Activated CD4-positive, alpha-beta T cell treated with anti-CD3 and anti-CD28 coated beads for 36 hours (primary cell): ENCODE results near the gene PLCB3. TPM values are rescaled to one million over a fixed set of nuclear protein-coding genes. Genes with fewer than 3 reads are reported as not detected.
A peak's percentile ranks its signal among the peaks of the same experiment; 100 is the strongest.

Experiments
- ATAC-seq: fragments of 200-7000 bp; cut with Tn5 transposase; one replicate; pipeline ENCODE4 v1.10.0; 2021; ENCODE audit warnings: mild to moderate bottlenecking, moderate library complexity
- CTCF ChIA-PET: fragments of 350-600 bp; sonication (Branson Sonifier 250); formaldehyde crosslinking; loops from one replicate; lab custom pipeline; 2021; ENCODE audit warnings: antibody characterized with exemption; lab: Charles Lee
- POLR2A ChIA-PET: fragments of 350-600 bp; sonication (Branson Sonifier 250); formaldehyde crosslinking; loops from one replicate; lab custom pipeline; 2021; ENCODE audit warnings: antibody characterized with exemption, inconsistent platforms; lab: Charles Lee
- DNase-seq: peaks from one replicate; pipeline ENCODE4 v3.0.0-alpha.2; 2020
- H3K27ac Mint-ChIP-seq: one replicate; pipeline ENCODE4 v1.8.0; 2021; ENCODE audit warnings: mixed read lengths
- H3K27me3 Mint-ChIP-seq: one replicate; pipeline ENCODE4 v1.8.0; 2021; ENCODE audit warnings: mixed read lengths
- H3K36me3 Mint-ChIP-seq: one replicate; pipeline ENCODE4 v1.8.0; 2021; ENCODE audit warnings: low read depth, mixed read lengths
- H3K4me1 Mint-ChIP-seq: one replicate; pipeline ENCODE4 v1.8.0; 2021; ENCODE audit warnings: mixed read lengths
- H3K4me3 Mint-ChIP-seq: one replicate; pipeline ENCODE4 v1.8.0; 2021; ENCODE audit warnings: mild to moderate bottlenecking, moderate library complexity, mixed read lengths
- H3K9me3 Mint-ChIP-seq: one replicate; pipeline ENCODE4 v1.8.0; 2021; ENCODE audit warnings: low read depth, mixed read lengths
- intact Hi-C, 2 experiments: fragments of 100-400 bp; cut with DNase I in 1 of 2; cut with micrococcal nuclease in 1 of 2; formaldehyde crosslinking; loops; one replicate each; pipeline versions ENCODE4 v1.14.2 to v1.15.1; 2022 to 2024; cut with DNase I, micrococcal nuclease
- total RNA-seq, 2 experiments: library from RNA; stranded (reverse); gene quantifications; one replicate each; pipeline ENCODE4 v1.2.3, GENCODE V29; 2021

Gene PLCB3
- total RNA-seq, 2 experiments from 2014 or later, result 9.0 to 10.9 TPM

DNA sequence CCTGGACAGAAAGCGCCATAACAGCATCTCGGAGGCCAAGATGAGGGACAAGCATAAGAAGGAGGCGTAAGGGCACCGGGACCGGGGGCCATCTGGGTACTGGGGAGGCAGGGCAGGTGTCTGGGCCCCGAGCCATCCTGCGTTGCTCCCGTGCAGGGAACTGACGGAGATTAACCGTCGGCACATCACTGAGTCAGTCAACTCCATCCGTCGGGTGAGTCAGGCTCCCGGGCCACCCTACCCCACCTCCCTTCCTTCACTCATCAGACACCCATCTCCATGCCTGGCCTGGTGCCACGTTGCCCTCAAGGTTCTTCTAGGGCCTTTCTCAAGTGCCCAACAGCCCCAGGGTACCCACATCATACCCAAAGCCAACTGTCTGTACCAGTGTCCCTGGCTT lies 15.0 kb downstream of the PLCB3 start:
- no peak overlapping the region for H3K4me3 Mint-ChIP-seq
- peaks cover 12% of the 10 kb centered on the region for H3K4me1 Mint-ChIP-seq
- POLR2A ChIA-PET, result no interaction called here
- no peaks in the 10 kb centered on the region for H3K27me3 Mint-ChIP-seq
- no peaks in the 10 kb centered on the region for H3K9me3 Mint-ChIP-seq
- CTCF ChIA-PET, result interaction anchor here (6.6 kb wide), 1 partner anchor 36 kb away, joined by 55 read pairs; the partner anchor contains the start of gene ESRRA
- peaks cover 11% of the 10 kb centered on the region for H3K36me3 Mint-ChIP-seq
- intact Hi-C loops, result no loop called here
- H3K27ac Mint-ChIP-seq, result no peak overlapping the region
- no peak for DNase-seq
- no peak for ATAC-seq

DNA sequence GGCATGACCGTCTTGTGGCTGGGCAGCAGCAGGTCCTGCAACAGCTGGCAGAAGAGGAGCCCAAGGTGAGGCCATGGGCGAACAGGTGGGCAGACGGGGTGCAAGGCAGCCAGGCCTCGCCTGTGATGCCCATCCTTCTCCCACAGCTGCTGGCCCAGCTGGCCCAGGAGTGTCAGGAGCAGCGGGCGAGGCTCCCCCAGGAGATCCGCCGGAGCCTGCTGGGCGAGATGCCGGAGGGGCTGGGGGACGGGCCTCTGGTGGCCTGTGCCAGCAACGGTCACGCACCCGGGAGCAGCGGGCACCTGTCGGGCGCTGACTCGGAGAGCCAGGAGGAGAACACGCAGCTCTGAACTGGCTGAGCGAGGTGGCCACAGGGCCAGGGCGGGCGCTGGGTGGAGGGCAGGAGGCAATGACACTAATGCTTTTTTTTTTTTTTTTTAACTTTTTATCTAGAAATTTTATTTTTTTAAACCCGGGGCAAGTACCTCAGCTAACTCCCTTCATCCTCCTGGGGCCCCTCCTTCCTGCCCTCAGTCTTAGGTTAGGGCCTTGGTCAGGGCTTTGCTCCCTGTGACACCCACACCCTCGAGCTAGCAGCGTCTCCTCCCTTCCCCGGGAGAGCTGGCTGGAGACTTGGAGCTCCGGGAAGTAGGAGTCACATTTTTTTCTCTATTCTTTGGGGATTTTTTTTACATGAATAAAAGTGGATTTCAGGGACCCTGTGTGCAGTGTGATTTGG lies 16.0 kb downstream of the PLCB3 start:
- Mint-ChIP-seq H3K27ac (no peak overlapping the region), H3K4me3 (no peak overlapping the region), H3K9me3 (no peaks in the 10 kb centered on the region), H3K36me3 (peaks cover 11% of the 10 kb centered on the region), H3K27me3 (no peaks in the 10 kb centered on the region), H3K4me1 (peaks cover 18% of the 10 kb centered on the region)
- no peak for ATAC-seq
- intact Hi-C loops, result no loop called here
- ChIA-PET CTCF (interaction anchor here (0.6 to 6.6 kb wide), 6 partner anchors 11 to 1254 kb away, joined by 3 to 55 read pairs (median 3); partner anchors contain the start of gene ESRRA), POLR2A (interaction anchor here (0.6 kb wide), 1 partner anchor 59 kb away, joined by 3 read pairs; no protein-coding TSS in a partner anchor)
- no peak for DNase-seq

DNA sequence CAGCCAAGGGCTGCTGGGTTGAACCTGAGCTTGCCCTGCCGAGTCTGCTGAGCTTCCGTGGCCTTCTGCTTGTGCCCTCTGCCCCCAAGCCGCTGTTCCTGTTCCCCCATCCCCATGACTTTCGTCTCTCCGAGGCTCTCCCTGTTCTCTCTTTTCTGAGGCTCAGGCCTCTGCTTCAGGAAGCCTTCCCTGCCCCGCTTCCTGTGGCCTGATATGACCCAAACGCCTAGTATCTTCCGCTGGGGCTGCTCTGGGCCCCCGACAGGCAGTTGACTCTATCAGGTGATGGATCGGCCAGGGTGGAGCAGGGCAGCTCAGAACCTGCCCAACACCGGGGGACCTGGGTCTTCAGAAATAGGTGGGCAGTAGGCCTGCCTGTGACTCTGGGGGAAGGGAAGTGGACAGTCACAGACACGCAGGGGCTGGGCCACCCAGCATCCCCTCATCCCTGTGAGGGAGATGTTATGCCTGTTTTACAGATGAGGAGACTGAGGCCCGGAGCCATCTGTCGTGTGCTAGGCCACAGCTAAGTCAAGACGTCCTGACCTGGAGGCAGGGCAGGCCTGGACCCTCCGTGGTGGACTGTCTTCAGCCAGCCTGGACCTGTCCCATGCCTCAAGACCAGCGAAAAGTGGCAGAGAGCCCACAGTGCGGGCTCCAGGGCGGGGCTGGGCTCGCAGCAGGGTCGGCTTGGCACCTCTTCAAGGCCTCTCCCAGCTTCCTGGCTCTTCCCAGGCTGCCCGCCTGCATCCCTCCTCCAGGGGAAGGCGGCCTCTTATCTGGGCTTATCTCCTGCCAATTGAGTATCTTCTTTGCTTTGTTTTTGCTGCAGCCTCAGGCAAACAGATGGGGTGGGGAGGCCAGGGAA lies 16.9 kb downstream of the PLCB3 start:
- ChIA-PET POLR2A (interaction anchor here (0.6 to 1.1 kb wide), 2 partner anchors 49 to 62 kb away, joined by 5 to 6 read pairs; partner anchors contain the start of genes FERMT3, PRDX5 and TRMT112), CTCF (interaction anchor here (0.6 to 6.6 kb wide), 11 partner anchors 12 to 620 kb away, joined by 3 to 55 read pairs (median 3); partner anchors contain the start of genes ESRRA, NUDT22, PRDX5 and TRPT1)
- H3K9me3 Mint-ChIP-seq, result no peaks in the 10 kb centered on the region
- peak overlapping the region; percentile 98 for H3K4me3 Mint-ChIP-seq
- peaks cover 10% of the 10 kb centered on the region for H3K36me3 Mint-ChIP-seq
- H3K4me1 Mint-ChIP-seq, result peaks cover 19% of the 10 kb centered on the region
- intact Hi-C loops, result no loop called here
- peak overlapping the region; percentile 96 for H3K27ac Mint-ChIP-seq
- no peaks in the 10 kb centered on the region for H3K27me3 Mint-ChIP-seq
- ATAC-seq (no peak), DNase-seq (no peak)

DNA sequence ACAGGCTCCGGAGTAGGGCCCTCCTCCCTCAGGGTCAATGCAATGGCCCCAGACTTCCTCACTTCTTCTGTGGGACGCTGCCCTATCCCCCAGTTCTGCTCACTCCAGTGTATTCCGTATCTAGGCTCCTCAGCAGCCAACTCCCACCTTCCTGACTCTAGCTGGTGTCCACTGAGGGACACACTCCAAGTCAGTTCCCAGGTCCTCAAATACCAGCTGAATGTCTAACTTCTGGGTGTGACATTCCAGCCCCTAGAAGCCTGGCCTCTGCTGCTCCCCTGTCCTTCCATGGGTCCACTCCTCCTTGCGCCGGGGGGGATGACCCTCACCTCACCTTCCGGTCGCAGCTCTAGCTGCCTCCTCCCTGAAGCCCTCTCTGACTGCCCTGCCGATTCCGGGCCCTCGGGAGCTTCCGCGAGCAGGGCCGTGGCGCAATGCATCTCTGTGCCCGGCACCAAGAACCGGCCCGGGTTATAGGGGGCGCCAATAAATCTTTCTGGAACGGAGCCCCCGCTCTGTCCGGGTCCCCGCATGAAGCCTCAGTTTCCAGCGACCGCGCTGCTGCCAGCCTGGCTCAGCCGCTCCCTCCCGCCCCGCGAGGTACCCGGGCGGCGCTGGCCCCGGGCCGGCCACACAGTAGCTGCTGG lies 17.7 kb downstream of the PLCB3 start:
- peaks cover 10% of the 10 kb centered on the region for H3K36me3 Mint-ChIP-seq
- peak overlapping the region; percentile 98 for H3K4me3 Mint-ChIP-seq
- peaks cover 19% of the 10 kb centered on the region for H3K4me1 Mint-ChIP-seq
- H3K27me3 Mint-ChIP-seq, result no peaks in the 10 kb centered on the region
- intact Hi-C loops, result loop anchor here (1.0 kb wide), 4 partner anchors 18 to 71 kb away; partner anchors contain the start of genes NUDT22 (in 2 of the 2), PLCB3 (in 2 of the 2), TRPT1 (in 2 of the 2) and CCDC88B (in 1 of the 2)
- peak overlapping the region; percentile 96 for H3K27ac Mint-ChIP-seq
- H3K9me3 Mint-ChIP-seq, result no peaks in the 10 kb centered on the region
- CTCF ChIA-PET, result interaction anchor here (0.7 to 6.6 kb wide), 8 partner anchors 15 to 49 kb away, joined by 3 to 55 read pairs (median 6); partner anchors contain the start of genes ESRRA, NUDT22, PRDX5 and TRPT1
- peak; percentile 71 for DNase-seq
- POLR2A ChIA-PET, result interaction anchor here (0.6 to 1.5 kb wide), 5 partner anchors 15 to 63 kb away, joined by 3 to 6 read pairs (median 5); partner anchors contain the start of genes BAD, FERMT3, FKBP2 and PRDX5
- peak; percentile 9 for ATAC-seq

DNA sequence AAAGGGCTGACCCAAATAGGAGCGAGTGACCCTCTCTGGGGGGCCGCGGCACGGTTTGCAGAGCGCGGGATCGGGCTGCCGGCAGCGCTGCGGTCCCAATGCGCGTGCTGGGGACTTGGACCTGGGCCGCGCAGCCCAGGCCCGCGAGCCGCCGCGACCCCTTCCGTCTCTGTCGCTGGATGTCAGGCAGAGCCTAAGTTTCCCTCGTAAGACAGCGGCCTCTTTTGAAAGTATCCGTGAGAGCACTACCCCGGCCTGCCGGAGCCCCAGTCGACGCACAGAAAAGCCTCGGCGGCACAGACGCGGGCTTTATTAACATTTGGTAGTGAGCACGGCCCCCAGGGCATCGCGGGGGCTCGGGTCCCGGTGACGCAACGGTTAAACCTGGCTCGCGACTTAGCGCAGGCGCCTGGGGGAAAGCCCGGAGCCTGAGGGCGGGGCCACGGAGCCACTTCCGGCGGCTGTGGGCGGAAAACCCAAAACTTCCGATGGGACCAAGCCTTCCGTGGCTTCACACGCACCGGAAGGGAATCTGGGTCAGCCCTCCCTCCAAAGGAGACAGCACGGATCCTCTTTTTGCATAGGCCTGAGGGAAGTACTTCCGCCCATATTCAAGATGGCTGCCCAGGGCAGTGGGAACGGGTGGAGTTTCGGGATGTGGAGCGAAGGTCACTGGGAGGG lies 18.4 kb downstream of the PLCB3 start:
- Mint-ChIP-seq H3K27ac (peak overlapping the region; percentile 95), H3K36me3 (peaks cover 10% of the 10 kb centered on the region), H3K4me3 (peak overlapping the region; percentile 98), H3K4me1 (peaks cover 19% of the 10 kb centered on the region), H3K27me3 (no peaks in the 10 kb centered on the region), H3K9me3 (no peaks in the 10 kb centered on the region)
- ATAC-seq (peak; percentile 82), DNase-seq (peak; percentile 98)
- intact Hi-C loops, result loop anchor here (1.0 kb wide), 13 partner anchors 16 to 295 kb away; partner anchors contain the start of genes ESRRA (in 2 of the 2), GPR137 (in 2 of the 2), NUDT22 (in 2 of the 2) and PLCB3 (in 2 of the 2)
- ChIA-PET POLR2A (interaction anchor here (0.7 to 2.7 kb wide), 7 partner anchors 15 to 48 kb away, joined by 3 to 18 read pairs (median 3); partner anchors contain the start of genes BAD, FKBP2, PRDX5 and TRMT112), CTCF (interaction anchor here (0.6 to 6.6 kb wide), 8 partner anchors 15 to 65 kb away, joined by 3 to 55 read pairs (median 6); partner anchors contain the start of genes BAD and ESRRA)

DNA sequence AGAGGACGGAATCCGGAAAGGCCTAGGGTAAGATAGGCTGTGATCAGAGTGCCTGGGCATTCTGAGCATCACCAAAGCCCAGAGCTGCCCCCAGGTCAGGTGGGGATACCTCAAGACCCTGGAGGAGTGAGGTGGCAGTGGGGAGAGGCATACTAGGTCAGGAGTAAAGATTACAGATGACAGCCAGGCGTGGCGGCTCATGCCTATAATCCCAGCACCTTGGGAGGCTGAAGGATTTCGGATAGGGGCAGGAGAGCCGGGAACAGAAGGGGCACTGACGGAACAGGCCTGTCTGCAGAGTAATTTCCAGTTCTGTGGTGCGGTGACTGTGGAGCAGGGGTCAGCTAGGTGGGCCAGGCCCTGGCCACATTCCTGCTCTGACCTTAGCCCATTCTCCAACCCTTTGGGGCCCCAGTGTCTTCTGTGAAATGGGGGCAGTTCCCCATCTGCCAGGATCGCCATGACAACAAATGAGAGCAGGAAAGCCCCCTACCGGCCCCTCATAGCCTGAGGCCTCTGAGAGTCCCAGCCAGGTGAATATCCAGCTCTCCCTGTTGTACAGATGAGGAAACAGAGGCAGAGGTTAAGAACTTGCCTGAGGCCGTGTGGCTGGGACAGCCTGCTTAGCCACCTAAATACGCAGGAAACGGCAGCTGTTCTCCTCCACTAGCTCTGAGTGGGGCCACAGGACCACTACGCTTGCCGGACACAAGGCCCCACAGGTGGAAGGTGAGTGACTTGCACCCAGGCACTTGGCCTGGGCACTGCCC lies 23.9 kb downstream of the PLCB3 start:
- Mint-ChIP-seq H3K9me3 (no peaks in the 10 kb centered on the region), H3K36me3 (peaks cover 1% of the 10 kb centered on the region), H3K27me3 (no peaks in the 10 kb centered on the region), H3K27ac (no peak overlapping the region), H3K4me3 (no peak overlapping the region), H3K4me1 (peaks cover 6% of the 10 kb centered on the region)
- intact Hi-C loops, result no loop called here
- ATAC-seq, result no peak
- POLR2A ChIA-PET, result interaction anchor here (0.6 kb wide), 1 partner anchor 26 kb away, joined by 4 read pairs; no protein-coding TSS in a partner anchor
- CTCF ChIA-PET, result interaction anchor here (0.6 kb wide), 2 partner anchors 109 to 721 kb away, joined by 3 read pairs; partner anchors contain the start of gene MACROD1
- DNase-seq, result no peak

DNA sequence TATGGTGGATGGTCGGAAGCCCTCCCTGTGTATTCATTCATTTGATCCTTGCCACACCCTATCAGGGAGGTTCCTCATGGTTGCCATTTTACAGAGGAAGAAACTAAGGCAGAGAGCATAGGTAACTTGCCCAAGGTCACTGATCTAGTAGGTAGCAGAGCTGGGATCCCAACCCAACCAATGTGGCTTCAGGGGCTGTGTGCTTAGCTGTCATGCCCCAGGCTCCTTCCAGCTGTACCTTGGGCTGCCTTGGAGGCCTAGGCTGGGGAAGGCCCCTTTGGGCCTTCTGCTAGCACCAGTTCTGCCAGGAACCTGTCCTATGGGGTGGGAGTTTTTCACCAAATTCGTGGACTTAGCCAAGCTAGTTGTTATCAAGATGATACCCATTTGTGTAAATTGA lies 24.5 kb downstream of the PLCB3 start:
- POLR2A ChIA-PET, result interaction anchor here (0.6 kb wide), 1 partner anchor 26 kb away, joined by 4 read pairs; no protein-coding TSS in a partner anchor
- CTCF ChIA-PET, result interaction anchor here (0.6 to 0.8 kb wide), 2 partner anchors 29 to 110 kb away, joined by 3 read pairs; partner anchors contain the start of gene MACROD1
- H3K27ac Mint-ChIP-seq, result no peak overlapping the region

DNA sequence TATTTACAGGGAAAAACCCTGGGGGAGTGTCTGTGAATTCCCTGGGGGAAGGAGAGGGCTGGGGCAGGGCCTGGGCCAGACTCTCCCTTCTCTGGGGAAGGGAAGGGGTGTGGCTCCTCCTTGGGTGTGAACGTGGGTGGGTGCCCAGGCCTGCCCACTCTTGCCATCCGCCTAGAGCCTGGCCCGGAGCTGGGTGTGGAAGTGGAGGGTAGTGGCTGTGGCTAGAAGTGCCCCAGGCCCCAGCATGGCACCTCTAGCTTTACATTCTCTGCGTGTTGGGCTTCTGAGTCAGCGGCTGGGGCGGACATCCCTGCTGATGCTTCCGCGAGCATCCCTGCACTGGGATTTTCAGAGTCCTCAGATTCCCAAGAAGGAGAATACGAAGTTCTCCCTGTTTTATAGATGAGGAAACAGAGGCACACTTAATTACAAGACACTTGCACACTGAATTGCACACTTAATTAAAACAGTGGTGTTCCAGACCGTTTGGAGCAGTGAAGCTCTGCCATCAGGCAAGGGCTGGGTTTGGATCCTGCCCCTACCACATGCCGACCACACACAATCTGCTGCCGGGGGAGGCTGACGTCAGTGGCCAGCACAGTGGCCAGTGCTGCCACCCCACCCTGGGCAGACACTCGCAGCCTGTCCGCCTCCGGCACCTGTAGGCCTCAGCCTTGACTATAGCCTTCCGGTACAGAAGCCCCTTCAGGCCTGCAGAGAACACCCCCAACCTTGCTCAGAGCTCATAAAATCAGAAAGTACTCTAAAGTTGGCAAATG lies 25.5 kb downstream of the PLCB3 start:
- intact Hi-C loops, result no loop called here
- POLR2A ChIA-PET, result interaction anchor here (0.6 kb wide), 1 partner anchor 484 kb away, joined by 3 read pairs; no protein-coding TSS in a partner anchor
- ATAC-seq (no peak), DNase-seq (no peak)
- CTCF ChIA-PET, result interaction anchor here (0.8 kb wide), 1 partner anchor 28 kb away, joined by 3 read pairs; no protein-coding TSS in a partner anchor
- no peaks in the 10 kb centered on the region for H3K27me3 Mint-ChIP-seq
- H3K9me3 Mint-ChIP-seq, result no peaks in the 10 kb centered on the region
- H3K4me1 Mint-ChIP-seq, result peaks cover 5% of the 10 kb centered on the region
- no peak overlapping the region for H3K4me3 Mint-ChIP-seq
- peaks cover 2% of the 10 kb centered on the region for H3K36me3 Mint-ChIP-seq
- no peak overlapping the region for H3K27ac Mint-ChIP-seq

More for the DNA sequence above, 24.5 kb downstream of the PLCB3 start:
- ATAC-seq, result no peak
- H3K4me3 Mint-ChIP-seq, result no peak overlapping the region
- H3K9me3 Mint-ChIP-seq, result no peaks in the 10 kb centered on the region
- intact Hi-C loops, result no loop called here
- peaks cover 6% of the 10 kb centered on the region for H3K4me1 Mint-ChIP-seq
- no peaks in the 10 kb centered on the region for H3K36me3 Mint-ChIP-seq
- no peak for DNase-seq
- H3K27me3 Mint-ChIP-seq, result no peaks in the 10 kb centered on the region
